T-helper 22 cell (primary cell): ENCODE results near the gene TTC16.

Experiments used
- DNase-seq: peaks from one replicate; pipeline ENCODE4 v3.0.0-alpha.2; 2020; ENCODE audit warnings: low read depth

Gene TTC16

GRCh38 chr9:127715470-127716337 is at the start of gene TTC16, which contains the start of gene PTRH1:
Gene TTC16 (plus strand): TSS chr9:127716079. CDS start chr9:127716146, 67 bp downstream.
Gene PTRH1 (minus strand): TSS chr9:127715663. CDS start chr9:127715639, 24 bp downstream.
- DNase-seq: peak; percentile 94

- DNase-seq: no peak
These were observed 48.6 kb upstream of the TTC16 start for GRCh38 chr9:127667127-127667844.

GRCh38 chr9:127667906-127668305 is 48.0 kb upstream of the TTC16 start:
- DNase-seq: no peak

GRCh38 chr9:127673234-127673633 is 42.6 kb upstream of the TTC16 start:
- no peak for DNase-seq

- DNase-seq: no peak
These were observed 39.2 kb upstream of the TTC16 start for GRCh38 chr9:127676638-127677037.

GRCh38 chr9:127679506-127679905 is 36.4 kb upstream of the TTC16 start:
- DNase-seq: no peak

- DNase-seq: no peak
These were observed 35.7 kb upstream of the TTC16 start for GRCh38 chr9:127680226-127680625.

- no peak for DNase-seq
These were observed 35.0 kb upstream of the TTC16 start for GRCh38 chr9:127680846-127681245.

GRCh38 chr9:127682351-127683136 is 33.3 kb upstream of the TTC16 start:
- DNase-seq: no peak

GRCh38 chr9:127683723-127684122 is 32.2 kb upstream of the TTC16 start:
- DNase-seq: no peak

- DNase-seq: no peak
These were observed 31.3 kb upstream of the TTC16 start for GRCh38 chr9:127684576-127684975.

GRCh38 chr9:127686461-127687393 is 29.2 kb upstream of the TTC16 start:
- no peak for DNase-seq

- DNase-seq: no peak
These were observed 26.4 kb upstream of the TTC16 start for GRCh38 chr9:127689329-127690000.

GRCh38 chr9:127690735-127691134 is 25.1 kb upstream of the TTC16 start:
- DNase-seq: no peak

GRCh38 chr9:127692071-127692470 is 23.8 kb upstream of the TTC16 start:
- DNase-seq: no peak

- DNase-seq: no peak
These were observed 22.7 kb upstream of the TTC16 start for GRCh38 chr9:127693143-127693542.

- DNase-seq: no peak
These were observed 22.2 kb upstream of the TTC16 start for GRCh38 chr9:127693697-127694096.

- no peak for DNase-seq
These were observed 20.8 kb upstream of the TTC16 start for GRCh38 chr9:127694890-127695720.

- no peak for DNase-seq
These were observed 18.3 kb upstream of the TTC16 start for GRCh38 chr9:127697575-127697974.

- DNase-seq: no peak
These were observed 17.5 kb upstream of the TTC16 start for GRCh38 chr9:127698386-127698785.
